ENCODE measurements around the gene CELF2. TPM values are rescaled to one million over a fixed set of nuclear protein-coding genes. Genes with fewer than 3 reads are reported as not detected.

Gene CELF2
- total and polyA plus RNA-seq, 9 of the 15 experiments (the other 6 are each of a cell fraction or from before 2014, with no cell fraction given): 4.0 to 20.3 (median 11.1) TPM

- no peak overlapping the region for H3K4me2 ChIP-seq (ENCODE audit: insufficient read depth, low read length)
- no TSS peak for BruUV-seq (replicated peaks)
- H3K9me1 ChIP-seq (ENCODE audit: control insufficient read depth, insufficient read depth, low read length): no peaks in the 10 kb centered on the region
- H4K20me1 ChIP-seq (replicated peaks; ENCODE audit: control insufficient read depth, insufficient read depth, low read length): no peaks in the 10 kb centered on the region
- no peak for ATAC-seq
- no peak for DNase-seq (ENCODE audit: extremely low read depth in 1 of 4, low spot score in 3 of 4)
- H3K79me2 ChIP-seq (ENCODE audit: control insufficient read depth, insufficient read depth, low read length): no peaks in the 10 kb centered on the region
- no peak for TF ChIP-seq SMAD3 (CRISPR knock-in tag; conservative IDR thresholded peaks at IDR 0.05)
- peak; percentile 23; the same call in 1 of the 2 replicates for TF ChIP-seq RFX1 (IDR thresholded peaks at IDR 0.05)
- ChIA-PET CTCF (ENCODE audit: low intra/inter-chr PET ratio) (no interaction called here), POLR2A (interaction anchor here (1.0 to 1.5 kb wide), 2 partner anchors 14 to 28 kb away, joined by 3 to 6 read pairs; no protein-coding TSS in a partner anchor)
- no peak overlapping the region for H3K9ac ChIP-seq (ENCODE audit: insufficient read depth in 1 of 2, low read depth in 2 of 2, low read length in 2 of 2)
- H3K36me3 ChIP-seq (ENCODE audit: control insufficient read depth, insufficient read depth, low read length): no peaks in the 10 kb centered on the region
- H2AFZ ChIP-seq (ENCODE audit: low read depth, low read length): no peak overlapping the region
- peaks cover 0 to 26% of the 10 kb centered on the region in 2 experiments; a peak in 3 of 5 replicates for H3K4me1 ChIP-seq (replicated peaks in 1 of 2; ENCODE audit: control insufficient read depth in 2 of 2, insufficient read depth in 2 of 2, low read length in 2 of 2)
- no peak overlapping the region for H3K4me3 ChIP-seq
- no peak for FAIRE-seq
- intact Hi-C loops (cut with micrococcal nuclease): no loop called here
- in situ Hi-C loops (cut with MboI): no loop called here
- no peaks in the 10 kb centered on the region for H3K27me3 ChIP-seq (ENCODE audit: control insufficient read depth in 2 of 2, insufficient read depth in 2 of 2, low read length in 2 of 2)
- WGBS (ENCODE audit: insufficient coverage, low coverage, missing lambda C conversion rate): 51% methylated on average over 5 of the region's 5 CpGs
- no peak overlapping the region for H3K27ac ChIP-seq (ENCODE audit: extremely low read depth, low read depth, low read length)
- H3K9me3 ChIP-seq (replicated peaks; ENCODE audit: control insufficient read depth, insufficient read depth, low read depth, low read length): no peaks in the 10 kb centered on the region
Observed at GRCh38 chr10:11150879-11151415, 133.3 kb downstream of the CELF2 start.

DNA sequence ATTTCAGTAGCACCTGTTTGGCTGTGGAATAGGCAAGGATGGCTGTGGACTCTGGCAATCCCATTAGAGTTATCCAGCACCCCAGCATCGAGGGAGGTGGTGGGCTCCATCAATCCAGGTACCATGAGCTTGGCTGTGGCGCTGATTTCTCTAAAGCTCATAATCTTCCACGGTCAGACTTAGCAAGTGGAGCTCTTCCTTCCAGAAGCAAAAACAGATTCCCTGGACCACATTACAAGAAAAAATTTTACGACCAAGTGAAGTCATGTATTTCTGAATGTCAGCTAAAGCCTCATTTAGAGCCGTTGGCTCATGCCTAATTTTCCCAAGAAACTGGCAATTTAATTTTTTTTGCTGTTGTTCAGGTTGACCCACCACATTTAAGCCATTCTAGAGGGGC is 135.1 kb downstream of the CELF2 start:
- H3K9me1 ChIP-seq (ENCODE audit: control insufficient read depth, insufficient read depth, low read length): no peaks in the 10 kb centered on the region
- BruUV-seq (replicated peaks): no TSS peak
- no peak for DNase-seq (ENCODE audit: extremely low read depth in 1 of 4, low spot score in 3 of 4)
- POLR2A ChIA-PET: interaction anchor here (1.4 kb wide), 1 partner anchor 13 kb away, joined by 3 read pairs; no protein-coding TSS in a partner anchor
- peaks cover 0 to 12% of the 10 kb centered on the region in 2 experiments; a peak in 3 of 5 replicates for H3K4me1 ChIP-seq (replicated peaks in 1 of 2; ENCODE audit: control insufficient read depth in 2 of 2, insufficient read depth in 2 of 2, low read length in 2 of 2)
- no peak overlapping the region for H2AFZ ChIP-seq (ENCODE audit: low read depth, low read length)
- no peak for ATAC-seq
- H3K4me2 ChIP-seq (ENCODE audit: insufficient read depth, low read length): no peak overlapping the region
- H3K27ac ChIP-seq (ENCODE audit: extremely low read depth, low read depth, low read length): no peak overlapping the region
- no peaks in the 10 kb centered on the region for H3K36me3 ChIP-seq (ENCODE audit: control insufficient read depth, insufficient read depth, low read length)
- in situ Hi-C loops (cut with MboI) (no loop called here), intact Hi-C loops (cut with micrococcal nuclease) (no loop called here)
- no peaks in the 10 kb centered on the region for H3K79me2 ChIP-seq (ENCODE audit: control insufficient read depth, insufficient read depth, low read length)
- H3K27me3 ChIP-seq (ENCODE audit: control insufficient read depth in 2 of 2, insufficient read depth in 2 of 2, low read length in 2 of 2): no peaks in the 10 kb centered on the region
- no peak overlapping the region for H3K9ac ChIP-seq (ENCODE audit: insufficient read depth in 1 of 2, low read depth in 2 of 2, low read length in 2 of 2)
- WGBS (ENCODE audit: insufficient coverage, low coverage, missing lambda C conversion rate): 17% methylated on average over 5 of the region's 5 CpGs
- H3K9me3 ChIP-seq (replicated peaks; ENCODE audit: control insufficient read depth, insufficient read depth, low read depth, low read length): no peaks in the 10 kb centered on the region
- CTCF ChIA-PET (ENCODE audit: low intra/inter-chr PET ratio): no interaction called here
- no peak overlapping the region for H3K4me3 ChIP-seq
- FAIRE-seq: no peak
- H4K20me1 ChIP-seq (replicated peaks; ENCODE audit: control insufficient read depth, insufficient read depth, low read length): no peaks in the 10 kb centered on the region
- TF ChIP-seq RNF219 (CRISPR knock-in tag; IDR thresholded peaks at IDR 0.05): no peak
- TF ChIP-seq, protein P1, sequence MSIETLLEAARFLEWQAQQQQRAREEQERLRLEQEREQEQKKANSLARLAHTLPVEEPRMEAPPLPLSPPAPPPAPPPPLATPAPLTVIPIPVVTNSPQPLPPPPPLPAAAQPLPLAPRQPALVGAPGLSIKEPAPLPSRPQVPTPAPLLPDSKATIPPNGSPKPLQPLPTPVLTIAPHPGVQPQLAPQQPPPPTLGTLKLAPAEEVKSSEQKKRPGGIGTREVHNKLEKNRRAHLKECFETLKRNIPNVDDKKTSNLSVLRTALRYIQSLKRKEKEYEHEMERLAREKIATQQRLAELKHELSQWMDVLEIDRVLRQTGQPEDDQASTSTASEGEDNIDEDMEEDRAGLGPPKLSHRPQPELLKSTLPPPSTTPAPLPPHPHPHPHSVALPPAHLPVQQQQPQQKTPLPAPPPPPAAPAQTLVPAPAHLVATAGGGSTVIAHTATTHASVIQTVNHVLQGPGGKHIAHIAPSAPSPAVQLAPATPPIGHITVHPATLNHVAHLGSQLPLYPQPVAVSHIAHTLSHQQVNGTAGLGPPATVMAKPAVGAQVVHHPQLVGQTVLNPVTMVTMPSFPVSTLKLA (conservative IDR thresholded peaks at IDR 0.05): no peak
- TF ChIP-seq KDM4B (IDR thresholded peaks at IDR 0.05; ENCODE audit: borderline replicate concordance in 2 of 2, low read depth in 1 of 2): no peak
- no peak for TF ChIP-seq MAZ (CRISPR knock-in tag; conservative IDR thresholded peaks at IDR 0.05 in 1 of 2, IDR thresholded peaks at IDR 0.05 in 1 of 2)
- TF ChIP-seq FOXJ3 (CRISPR knock-in tag; IDR thresholded peaks at IDR 0.05): no peak
- no peak for TF ChIP-seq SNRNP70 (optimal IDR thresholded peaks at IDR 0.05; ENCODE audit: low read depth, low read length)
- TF ChIP-seq GATAD2B (IDR thresholded peaks at IDR 0.05; ENCODE audit: borderline replicate concordance): no peak
- TF ChIP-seq CEBPB (tag; IDR thresholded peaks at IDR 0.05): no peak
- TF ChIP-seq SREBF2 (CRISPR knock-in tag; IDR thresholded peaks at IDR 0.05): no peak
- TF ChIP-seq ZNF668 (CRISPR knock-in tag; IDR thresholded peaks at IDR 0.05): no peak

Measured in K562 (cell line).